GM19397 (cell line): ENCODE measurements around the gene TNIP3.

ENCODE experiments used
- ATAC-seq: cut with Tn5 transposase; IDR thresholded peaks from one replicate; pipeline ENCODE4 v1.9.1; 2021; ENCODE audit warnings: mild to moderate bottlenecking, moderate library complexity; ENCODE audit not compliant: unreplicated experiment

Gene TNIP3

GRCh38 chr4:121140716-121141460, 23.2 kb downstream of the TNIP3 start:
- ATAC-seq = no peak

- no peak for ATAC-seq
Observed at GRCh38 chr4:121139533-121140222, 24.4 kb downstream of the TNIP3 start.

DNA sequence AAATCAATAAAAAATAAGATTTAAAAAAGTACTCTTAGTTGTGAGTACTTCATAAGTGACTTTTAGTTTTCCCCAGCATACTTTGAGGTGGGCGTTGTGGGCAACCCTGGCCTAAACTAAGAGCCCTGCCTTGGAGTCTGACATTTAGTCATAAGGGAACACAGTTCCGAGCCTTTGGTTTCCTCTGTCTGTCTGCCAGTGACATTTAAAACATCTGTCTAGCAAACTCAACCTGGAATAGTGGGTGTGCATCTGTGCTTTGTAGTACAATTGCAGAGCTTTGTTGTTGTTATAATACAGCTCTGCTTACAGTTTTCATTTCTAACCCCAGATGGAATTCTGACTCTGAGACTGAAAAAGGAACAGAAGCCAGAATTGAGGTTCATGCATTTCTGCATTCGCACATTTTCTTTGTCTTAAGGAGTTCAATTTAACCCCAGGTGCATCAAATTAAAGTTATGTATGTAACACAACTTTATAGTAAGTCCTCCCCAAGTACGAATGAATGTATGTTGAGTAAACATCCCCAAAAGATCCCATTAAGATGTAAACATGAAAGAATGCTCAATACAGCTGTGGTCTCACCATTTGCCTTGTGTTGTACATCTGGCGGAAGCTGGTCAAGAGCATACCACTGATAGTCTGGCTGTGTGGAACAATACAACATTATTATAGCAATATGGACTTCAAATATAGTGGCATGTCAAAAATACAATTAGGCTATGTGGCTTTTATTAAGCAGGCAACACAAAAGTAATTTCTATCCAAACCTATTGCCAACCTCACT, 25.9 kb downstream of the TNIP3 start:
- ATAC-seq = no peak

GRCh38 chr4:121130326-121130660, 33.8 kb downstream of the TNIP3 start:
- no peak for ATAC-seq

GRCh38 chr4:121129606-121130325, 34.4 kb downstream of the TNIP3 start:
- ATAC-seq = no peak

DNA sequence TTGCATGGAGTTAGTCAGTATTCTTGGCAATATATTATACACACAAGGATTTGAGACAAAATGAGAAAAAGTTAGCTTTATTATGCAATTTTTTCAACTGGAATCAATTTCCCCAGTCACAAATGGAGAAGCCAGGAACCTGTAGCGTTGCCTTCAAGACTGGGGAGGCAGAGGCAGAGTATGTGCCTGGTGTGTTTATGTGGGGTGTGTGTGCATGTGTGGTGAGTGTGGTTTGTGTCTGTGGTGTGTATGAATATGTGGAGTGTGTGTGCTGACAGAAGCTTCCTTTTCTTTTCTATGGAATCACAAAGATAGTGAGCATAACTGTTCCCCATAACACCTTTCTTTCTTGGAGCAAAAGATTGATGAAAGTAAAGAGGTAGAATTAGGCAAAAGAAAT, 37.0 kb downstream of the TNIP3 start:
- no peak for ATAC-seq

GRCh38 chr4:121126449-121127006, 37.6 kb downstream of the TNIP3 start:
- ATAC-seq = no peak

- no peak for ATAC-seq
Observed at GRCh38 chr4:121125498-121125885, 38.6 kb downstream of the TNIP3 start.

- no peak for ATAC-seq
Observed at GRCh38 chr4:121122661-121123060, 41.5 kb downstream of the TNIP3 start.

GRCh38 chr4:121119715-121120114, 44.4 kb downstream of the TNIP3 start:
- no peak for ATAC-seq

GRCh38 chr4:121118344-121118743, 45.8 kb downstream of the TNIP3 start:
- no peak for ATAC-seq

DNA sequence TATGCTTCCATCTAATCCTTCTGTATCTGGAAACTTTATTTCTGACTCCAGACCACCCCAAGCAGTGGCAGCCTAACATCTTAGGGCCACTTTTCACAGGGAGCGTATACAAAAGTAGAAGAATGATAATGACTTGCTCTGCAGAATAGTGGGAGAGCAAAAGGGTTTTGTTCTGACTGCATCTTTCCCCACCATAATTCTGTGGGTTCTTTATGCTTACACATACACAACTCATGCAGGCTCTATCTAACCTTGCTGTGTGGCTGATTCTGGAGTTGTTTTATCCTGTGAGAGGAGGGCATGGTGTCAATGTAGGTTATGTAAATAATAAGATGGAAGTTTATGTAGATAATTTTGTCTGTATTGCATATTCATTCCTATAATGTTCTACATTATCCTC, 49.4 kb downstream of the TNIP3 start:
- ATAC-seq = no peak

DNA sequence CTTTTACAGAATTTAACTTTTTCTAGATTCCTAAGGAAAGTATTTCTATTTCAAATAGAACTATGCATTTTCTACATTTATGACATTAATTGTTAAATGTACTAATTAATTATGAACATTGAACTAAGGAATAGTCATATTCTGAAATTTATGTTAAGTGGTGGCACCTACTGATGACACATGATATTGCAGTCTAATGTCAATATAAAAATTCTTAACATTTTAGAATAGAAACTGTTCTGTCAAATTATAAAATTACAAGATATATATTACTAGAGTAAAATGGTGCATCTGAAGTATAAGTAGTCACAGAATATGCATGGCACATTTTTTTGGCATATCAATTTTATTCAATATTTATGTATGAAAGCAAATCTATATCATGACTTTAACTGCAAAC, 51.6 kb downstream of the TNIP3 start:
- ATAC-seq = no peak

DNA sequence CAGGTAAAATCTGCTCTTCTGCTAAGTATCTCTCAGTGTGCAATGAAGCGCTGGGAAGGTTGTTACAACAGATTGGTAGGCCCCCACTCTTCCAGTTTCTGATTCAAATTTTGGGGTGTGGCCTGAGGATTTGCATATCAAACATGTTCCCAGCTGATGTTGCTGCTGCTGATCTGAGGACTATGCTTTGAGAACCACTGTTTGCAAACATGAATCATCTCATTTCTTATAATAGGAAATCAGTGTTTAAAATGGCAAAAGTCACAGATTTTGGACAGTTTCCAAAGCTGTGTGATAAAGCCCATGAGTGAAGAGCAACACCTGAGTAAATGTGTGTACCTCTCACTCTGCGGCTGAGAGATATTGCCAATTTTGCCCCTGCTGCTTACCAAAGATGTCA, 55.6 kb downstream of the TNIP3 start:
- no peak for ATAC-seq

DNA sequence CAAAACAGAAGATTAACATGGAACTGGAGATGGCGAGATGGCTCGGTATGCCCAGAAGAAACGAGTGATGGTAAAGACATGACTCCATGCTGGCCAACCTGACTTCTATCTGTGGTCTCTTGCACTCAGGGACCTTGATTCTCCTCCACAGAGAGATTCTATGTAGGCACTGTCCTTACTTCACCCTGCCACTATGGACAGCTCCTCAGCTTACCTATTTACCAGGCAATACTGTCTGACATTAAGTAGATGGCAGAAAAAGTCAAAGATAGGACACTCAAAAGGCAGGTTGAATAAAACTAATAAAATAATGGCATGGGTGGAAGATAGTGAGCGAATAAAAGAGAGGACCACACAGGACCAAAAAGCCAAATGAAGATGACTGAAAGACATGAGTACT, 56.6 kb downstream of the TNIP3 start:
- ATAC-seq = no peak

- ATAC-seq = no peak
Observed at GRCh38 chr4:121100093-121100775, 63.9 kb downstream of the TNIP3 start.

GRCh38 chr4:121098266-121098665, 65.9 kb downstream of the TNIP3 start:
- ATAC-seq = no peak

- ATAC-seq = no peak
Observed at GRCh38 chr4:121096629-121097028, 67.5 kb downstream of the TNIP3 start.

DNA sequence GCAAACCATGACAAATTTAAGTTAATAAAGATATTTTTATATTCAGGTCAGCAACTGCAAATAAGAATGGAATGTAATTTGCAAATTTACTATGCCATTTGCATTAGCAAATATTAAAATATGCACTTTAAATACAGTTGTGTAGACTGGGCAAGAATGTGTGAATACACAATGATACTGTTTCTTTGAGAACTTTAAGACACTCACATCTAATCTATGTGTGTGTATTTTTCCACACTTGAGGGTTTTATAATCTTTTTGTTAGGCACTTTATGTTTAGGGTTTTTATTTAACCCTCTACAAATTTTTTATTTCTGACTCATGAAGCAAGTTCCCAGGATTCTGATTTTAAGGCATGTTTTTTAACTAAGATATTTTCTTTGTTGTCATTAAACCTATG, 67.9 kb downstream of the TNIP3 start:
- ATAC-seq = no peak

- no peak for ATAC-seq
Observed at GRCh38 chr4:121094297-121094966, 69.7 kb downstream of the TNIP3 start.
